Adrenal gland (tissue), 12 donors: ENCODE measurements around the gene C4BPB. TPM values are rescaled to one million over a fixed set of nuclear protein-coding genes. Genes with fewer than 3 reads are reported as not detected.

Source experiments
- DNase-seq, 7 donors: peaks; one replicate each; pipeline ENCODE4 v3.0.0-alpha.2; 2019 to 2020
- H3K27ac ChIP-seq, 5 donors: fragments of 200-600 bp; sonication (generic) in 4 of 5; 1 replicate in 3 of 5; 2 replicates in 2 of 5; pipeline versions ENCODE4 v1.5.1 to v1.8.0; 2016 to 2020; ENCODE audit warnings: mild to moderate bottlenecking in 1 of 5
- H3K27me3 ChIP-seq: fragments of 200-600 bp; 2 replicates; pipeline ENCODE4 v1.8.0; 2021
- H3K36me3 ChIP-seq, 2 donors: fragments of 200-600 bp; replicated peaks in 1 of 2; 1 replicate in 1 of 2; 2 replicates in 1 of 2; pipeline versions ENCODE4 v1.5.1 to v1.8.0; 2018 to 2022
- H3K4me1 ChIP-seq, 2 donors: fragments of 200-600 bp; replicated peaks in 1 of 2; 1 replicate in 1 of 2; 2 replicates in 1 of 2; pipeline versions ENCODE4 v1.5.1 to v1.8.0; 2018 to 2021
- H3K4me3 ChIP-seq, 4 donors: fragments of 200-600 bp; sonication (generic) in 3 of 4; one replicate each; pipeline ENCODE4 v1.5.1; 2016 to 2018
- H3K9me3 ChIP-seq, 3 donors: fragments of 200-600 bp; sonication (generic) in 1 of 3; replicated peaks in 1 of 3; 1 replicate in 2 of 3; 2 replicates in 1 of 3; pipeline versions ENCODE4 v1.5.1 to v1.8.0; 2016 to 2021
- CTCF ChIP-seq, 6 experiments: fragments of 450-650 bp in 4 of 6; fragments of 200-600 bp in 2 of 6; sonication (generic) in 1 of 6; IDR thresholded peaks; 1 replicate in 5 of 6; 2 replicates in 1 of 6; pipeline versions ENCODE4 v1.5.1 to v1.8.0; 2016 to 2021; ENCODE audit warnings: antibody characterized with exemption in 6 of 6, mild to moderate bottlenecking in 2 of 6, moderate library complexity in 1 of 6
- POLR2A ChIP-seq, 2 donors: fragments of 450-650 bp; IDR thresholded peaks; one replicate each; pipeline ENCODE4 v1.6.1; 2017; ENCODE audit warnings: antibody characterized with exemption in 2 of 2, mild to moderate bottlenecking in 2 of 2, moderate library complexity in 1 of 2
- WGBS, 4 donors: extraction: QIAGEN DNeasy Blood & Tissue Kit in 2 of 4; methylation state at CpG; one replicate each; pipeline versions ENCODE4 v1.1.5 to v1.1.7; 2013 to 2017; 5-methylcytosine and 5-hydroxymethylcytosine counted together
- intact Hi-C, 2 donors: fragments of 100-400 bp; cut with DNase I; formaldehyde crosslinking; loops; one replicate each; pipeline versions ENCODE4 v1.14.1 to v1.15.0; 2022 to 2023
- polyA plus RNA-seq, 3 donors: library from polyadenylated mRNA; stranded (reverse); fragments of 200-250 nt in 2 of 3; fragments of 350-450 nt in 1 of 3; fragmentation: Illumina TruSeq in 1 of 3; extraction: RNeasy Lipid Tissue Mini Kit (QIAGEN cat#74804) in 1 of 3; gene quantifications; one replicate each; pipeline ENCODE4 v1.2.3, GENCODE V29; 2013 to 2014
- total RNA-seq, 9 donors: library from RNA; depleted of rRNA in 4 of 9; stranded (reverse); fragments of >200 nt in 4 of 9; fragments of 120-200 nt in 1 of 9; fragmentation: NEBNext Ultra II Directional in 1 of 9; extraction: Animal tissue kit (Norgen Biotek cat#: 25700) in 1 of 9; gene quantifications; one replicate each; pipeline versions ENCODE4 v1.1.0 to v1.2.4, GENCODE V29; 2013 to 2023
- donor health status: healthy with polysubstance abuse.
- donor health status: Bipolar disorder and iron deficiency.
- donor health status: DM: yes; HTN: yes; CAD: no.
- donor health status: DM: no; HTN: no; CAD: no.
- donor health status: DM: no; HTN: no; CAD: no.
- donor health status: DM: yes; HTN: yes; CAD: no.

The C4BPB gene
- total and polyA plus RNA-seq, 12 donors = 0.20 to 1.4 (median 0.50) TPM; not detected in 2

GRCh38 chr1:207102659-207103058 is 14.0 kb downstream of the C4BPB start:
- H3K36me3 ChIP-seq = no peaks in the 10 kb centered on the region
- no peak overlapping the region for H3K27ac ChIP-seq
- intact Hi-C loops = no loop called here
- WGBS, 4 donors = 84 to 100% (median 97%) methylated on average over 1 of the region's 1 CpG
- H3K27me3 ChIP-seq = no peaks in the 10 kb centered on the region
- H3K4me1 ChIP-seq = no peaks in the 10 kb centered on the region
- no peak for TF ChIP-seq CTCF (IDR thresholded peaks at IDR 0.05)
- TF ChIP-seq POLR2A (IDR thresholded peaks at IDR 0.05) = no peak
- H3K4me3 ChIP-seq = no peak overlapping the region
- no peaks in the 10 kb centered on the region for H3K9me3 ChIP-seq
- no peak for DNase-seq

GRCh38 chr1:207103892-207104373 is 15.3 kb downstream of the C4BPB start, which contains the start of gene C4BPA:
TSS of gene C4BPA (plus strand) at chr1:207104233. CDS start at chr1:207113026, 8,793 bp downstream.
- no peak for DNase-seq
- no peak for TF ChIP-seq POLR2A (IDR thresholded peaks at IDR 0.05)
- no peak for TF ChIP-seq CTCF (IDR thresholded peaks at IDR 0.05)
- H3K4me1 ChIP-seq = no peaks in the 10 kb centered on the region
- no peaks in the 10 kb centered on the region for H3K27me3 ChIP-seq
- no peaks in the 10 kb centered on the region for H3K9me3 ChIP-seq
- H3K4me3 ChIP-seq = no peak within 1 kb of the TSS
- no peaks in the 10 kb centered on the region for H3K36me3 ChIP-seq
- WGBS, 4 donors = 54 to 68% (median 60%) methylated on average over 7 of the region's 7 CpGs
- intact Hi-C loops = no loop called here
- no peak within 1 kb of the TSS for H3K27ac ChIP-seq

- intact Hi-C loops = no loop called here
- no peak for DNase-seq
- Histone ChIP-seq H3K4me1 (no peaks in the 10 kb centered on the region), H3K36me3 (no peaks in the 10 kb centered on the region), H3K9me3 (no peaks in the 10 kb centered on the region), H3K4me3 (no peak overlapping the region), H3K27me3 (no peaks in the 10 kb centered on the region), H3K27ac (no peak overlapping the region)
- no peak for TF ChIP-seq CTCF (IDR thresholded peaks at IDR 0.05)
- no peak for TF ChIP-seq POLR2A (IDR thresholded peaks at IDR 0.05)
- WGBS, 4 donors = 87 to 92% (median 88%) methylated on average over 3 of the region's 3 CpGs
These were observed 20.3 kb downstream of the C4BPB start for GRCh38 chr1:207109004-207109403.

- intact Hi-C loops = no loop called here
- no peak overlapping the region for H3K27ac ChIP-seq
- 47 to 62% (median 54%) methylated on average over 2 of the region's 2 CpGs for WGBS, 4 donors
- no peak for DNase-seq
- H3K27me3 ChIP-seq = no peaks in the 10 kb centered on the region
- H3K4me3 ChIP-seq = no peak overlapping the region
- TF ChIP-seq CTCF (IDR thresholded peaks at IDR 0.05) (no peak), POLR2A (IDR thresholded peaks at IDR 0.05) (no peak)
- no peaks in the 10 kb centered on the region for H3K36me3 ChIP-seq
- no peaks in the 10 kb centered on the region for H3K4me1 ChIP-seq
- no peaks in the 10 kb centered on the region for H3K9me3 ChIP-seq
These were observed 24.1 kb downstream of the C4BPB start for GRCh38 chr1:207112616-207113296.
